GM21576 (cell line): Measurements from ENCODE around the gene SLC38A6.
A peak's percentile ranks its signal among the peaks of the same experiment; 100 is the strongest.

Experiments
- ATAC-seq: cut with Tn5 transposase; IDR thresholded peaks from one replicate; pipeline ENCODE4 v1.9.1; 2021; ENCODE audit warnings: mild to moderate bottlenecking, moderate library complexity; ENCODE audit not compliant: unreplicated experiment

Gene SLC38A6

GRCh38 chr14:60975551-60975950, 5.5 kb upstream of the SLC38A6 start:
- ATAC-seq: no peak

- no peak for ATAC-seq
These were observed 3.2 kb upstream of the SLC38A6 start for GRCh38 chr14:60977847-60978246.

- no peak for ATAC-seq
These were observed 799 bp downstream of the SLC38A6 start for GRCh38 chr14:60981633-60982455.

GRCh38 chr14:60984196-60984595, 3.2 kb downstream of the SLC38A6 start:
- ATAC-seq: no peak

- ATAC-seq: no peak
These were observed 5.5 kb downstream of the SLC38A6 start for GRCh38 chr14:60986500-60986899.

GRCh38 chr14:60989599-60989998, 8.6 kb downstream of the SLC38A6 start:
- ATAC-seq: no peak

- no peak for ATAC-seq
These were observed 17.6 kb downstream of the SLC38A6 start for GRCh38 chr14:60998617-60999016.

- ATAC-seq: no peak
These were observed 18.5 kb downstream of the SLC38A6 start for GRCh38 chr14:60999536-60999935.

GRCh38 chr14:61003571-61003970, 22.5 kb downstream of the SLC38A6 start:
- no peak for ATAC-seq

- ATAC-seq: no peak
These were observed 38.5 kb downstream of the SLC38A6 start for GRCh38 chr14:61019537-61019936.

- peak; percentile 55 for ATAC-seq
These were observed 44.5 kb downstream of the SLC38A6 start for GRCh38 chr14:61025251-61026223.

GRCh38 chr14:61026526-61026925, 45.5 kb downstream of the SLC38A6 start:
- no peak for ATAC-seq

GRCh38 chr14:61031026-61031425, 50.0 kb downstream of the SLC38A6 start:
- no peak for ATAC-seq

GRCh38 chr14:61033054-61033453, 52.0 kb downstream of the SLC38A6 start:
- no peak for ATAC-seq

- ATAC-seq: no peak
These were observed 52.8 kb downstream of the SLC38A6 start for GRCh38 chr14:61033855-61034254.

GRCh38 chr14:61034416-61035120, 53.5 kb downstream of the SLC38A6 start:
- peak; percentile 92 for ATAC-seq

- ATAC-seq: no peak
These were observed 56.2 kb downstream of the SLC38A6 start for GRCh38 chr14:61037215-61037614.

GRCh38 chr14:61041704-61042103, 60.7 kb downstream of the SLC38A6 start:
- no peak for ATAC-seq

- ATAC-seq: no peak
These were observed 61.2 kb downstream of the SLC38A6 start for GRCh38 chr14:61042220-61042619.

- ATAC-seq: no peak
These were observed 62.5 kb downstream of the SLC38A6 start for GRCh38 chr14:61043506-61043905.

GRCh38 chr14:61047021-61047420, 66.0 kb downstream of the SLC38A6 start:
- no peak for ATAC-seq
